NCI-H146 treated with DMSO at 0.1 percent for 48 hours (cell line): Measurements from ENCODE around the gene POM121L2.

Experiments
- DNase-seq: peaks from one replicate; lab custom pipeline; 2025; ENCODE audit not compliant: unreplicated experiment; lab: John Stamatoyannopoulos, UW

Gene POM121L2

GRCh38 chr6:27260836-27261375 is 51.2 kb downstream of the POM121L2 start:
- no peak for DNase-seq

DNA sequence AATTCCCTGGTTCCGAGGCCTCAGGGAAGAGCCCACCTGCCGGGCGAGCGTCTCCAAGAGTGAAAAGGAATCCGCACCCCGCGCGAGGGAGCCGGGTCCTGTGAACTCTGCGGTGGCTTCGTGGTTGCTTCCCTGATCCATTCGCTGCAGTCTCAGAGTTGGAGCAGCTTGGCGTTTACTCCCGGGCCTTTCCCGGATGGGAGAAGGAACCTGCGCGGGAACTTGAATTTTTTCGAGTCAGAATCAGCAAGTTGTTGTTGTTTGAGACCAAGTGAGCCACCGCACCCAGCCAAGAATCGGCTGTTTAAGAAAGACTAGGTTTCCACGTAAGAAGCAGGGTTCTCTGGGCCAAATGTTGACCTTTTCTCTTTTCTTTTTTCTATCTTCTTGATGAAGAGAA is 51.7 kb downstream of the POM121L2 start:
- no peak for DNase-seq
